SKM-1 treated with dmso at 0.1 percent for 144 hours (cell line): ENCODE measurements around the gene CCDC85C.

ENCODE experiments used
- DNase-seq: peaks from one replicate; lab custom pipeline; 2025; ENCODE audit not compliant: unreplicated experiment; lab: John Stamatoyannopoulos, UW

Gene CCDC85C

GRCh38 chr14:99542566-99542965 is 61.4 kb downstream of the CCDC85C start:
- no peak for DNase-seq

- DNase-seq, result no peak
Measured at GRCh38 chr14:99541677-99542470, 62.1 kb downstream of the CCDC85C start.

- no peak for DNase-seq
Measured at GRCh38 chr14:99541211-99541610, 62.8 kb downstream of the CCDC85C start.

- no peak for DNase-seq
Measured at GRCh38 chr14:99540196-99541032, 63.6 kb downstream of the CCDC85C start.

GRCh38 chr14:99539491-99539890 is 64.5 kb downstream of the CCDC85C start:
- DNase-seq, result no peak

- DNase-seq, result no peak
Measured at GRCh38 chr14:99538733-99539132, 65.3 kb downstream of the CCDC85C start.

- no peak for DNase-seq
Measured at GRCh38 chr14:99538275-99538674, 65.7 kb downstream of the CCDC85C start.

- DNase-seq, result no peak
Measured at GRCh38 chr14:99537399-99537798, 66.6 kb downstream of the CCDC85C start.

- no peak for DNase-seq
Measured at GRCh38 chr14:99535908-99536778, 67.9 kb downstream of the CCDC85C start.

GRCh38 chr14:99535448-99535847 is 68.6 kb downstream of the CCDC85C start:
- DNase-seq, result no peak

- no peak for DNase-seq
Measured at GRCh38 chr14:99534863-99535262, 69.1 kb downstream of the CCDC85C start.

- no peak for DNase-seq
Measured at GRCh38 chr14:99534333-99534732, 69.7 kb downstream of the CCDC85C start.

- DNase-seq, result no peak
Measured at GRCh38 chr14:99532310-99532709, 71.7 kb downstream of the CCDC85C start.

GRCh38 chr14:99531251-99532096 is 72.5 kb downstream of the CCDC85C start:
- no peak for DNase-seq

- no peak for DNase-seq
Measured at GRCh38 chr14:99530407-99531155, 73.4 kb downstream of the CCDC85C start.

GRCh38 chr14:99529899-99530298 is 74.1 kb downstream of the CCDC85C start:
- DNase-seq, result no peak

GRCh38 chr14:99527427-99528076 is 76.5 kb downstream of the CCDC85C start:
- no peak for DNase-seq

GRCh38 chr14:99527026-99527425 is 77.0 kb downstream of the CCDC85C start:
- DNase-seq, result no peak

- no peak for DNase-seq
Measured at GRCh38 chr14:99525699-99526080, 78.3 kb downstream of the CCDC85C start.
